ENCODE results near the gene MKLN1. TPM values are rescaled to one million over a fixed set of nuclear protein-coding genes. Genes with fewer than 3 reads are reported as not detected.

The MKLN1 gene
- total and polyA plus RNA-seq, 2 of the 13 experiments (the other 11 are each of a cell fraction or from before 2014, with no cell fraction given), result 33.6 to 43.5 TPM

DNA sequence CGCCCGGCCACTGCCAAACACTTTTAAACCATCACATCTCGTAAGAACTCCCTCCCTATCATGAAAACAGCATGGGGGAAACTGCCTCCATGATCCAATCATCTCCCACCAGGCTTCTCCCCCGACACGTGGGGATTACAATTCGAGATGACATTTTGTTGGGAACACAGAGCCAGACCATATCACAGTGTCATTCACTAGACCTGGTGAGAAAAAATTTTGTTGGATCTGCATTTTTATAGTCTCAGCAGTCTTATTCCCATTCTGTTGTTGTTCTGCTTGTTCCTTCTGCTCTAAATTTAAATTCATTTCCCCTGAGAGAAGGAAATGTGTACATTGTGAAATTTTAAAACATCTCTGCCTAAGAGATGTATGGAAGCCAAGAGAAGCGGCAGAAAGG is 4.8 kb upstream of the MKLN1 start:
- CTCF ChIA-PET (ENCODE audit: low intra/inter-chr PET ratio, low total read pairs), result no interaction called here
- ATAC-seq (no peak), FAIRE-seq (no peak), DNase-seq (ENCODE audit: low spot score) (no peak)
- Histone ChIP-seq H2AFZ (ENCODE audit: low read length) (no peak overlapping the region), H3K36me3 (replicated peaks in 1 of 2; ENCODE audit: control insufficient read depth in 1 of 2, insufficient read depth in 2 of 2, low read length in 2 of 2) (no peaks in the 10 kb centered on the region), H3K9me3 (ENCODE audit: low read length) (no peaks in the 10 kb centered on the region), H3K4me3 (replicated peaks in 1 of 3; ENCODE audit: insufficient read depth in 1 of 3, low read depth in 2 of 3, low read length in 3 of 3) (no peak overlapping the region), H3K27ac (ENCODE audit: extremely low read length, insufficient read depth, low read length) (no peak overlapping the region), H3K9ac (ENCODE audit: insufficient read depth, low read depth, low read length) (no peak overlapping the region), H3K79me2 (ENCODE audit: insufficient read depth, low read length) (peaks cover 7% of the 10 kb centered on the region), H3K4me2 (ENCODE audit: low read depth, low read length) (no peak overlapping the region), H3K4me1 (ENCODE audit: insufficient read depth, low read length) (peaks cover 33% of the 10 kb centered on the region), H3K27me3 (ENCODE audit: control insufficient read depth in 1 of 2, insufficient read depth in 2 of 2, low read length in 2 of 2) (no peaks in the 10 kb centered on the region; a peak in 1 of 5 replicates), H4K20me1 (ENCODE audit: insufficient read depth, low read length) (no peaks in the 10 kb centered on the region)
- in situ Hi-C loops (cut with HindIII; ENCODE audit: extremely low pct_ligation_motif_present, low pct_unique_long_range_greater_than_20kb), result no loop called here
- TF ChIP-seq RFX1 (IDR thresholded peaks at IDR 0.05) (no peak), NFYB (CRISPR knock-in tag; IDR thresholded peaks at IDR 0.05) (no peak), ZNF569 (CRISPR knock-in tag; IDR thresholded peaks at IDR 0.05; ENCODE audit: borderline replicate concordance) (no peak), NFYC (CRISPR knock-in tag; IDR thresholded peaks at IDR 0.05) (no peak), ZNF10 (CRISPR knock-in tag; IDR thresholded peaks at IDR 0.05; ENCODE audit: borderline replicate concordance, low read depth) (no peak), RARA (CRISPR knock-in tag; IDR thresholded peaks at IDR 0.05) (no peak), ZNF713 (CRISPR knock-in tag; IDR thresholded peaks at IDR 0.05) (no peak), ZFP37 (CRISPR knock-in tag; IDR thresholded peaks at IDR 0.05; ENCODE audit: borderline replicate concordance) (no peak), ZNF850 (CRISPR knock-in tag; conservative IDR thresholded peaks at IDR 0.05) (no peak), DNMT3B (CRISPR knock-in tag; conservative IDR thresholded peaks at IDR 0.05) (no peak), PLRG1 (conservative IDR thresholded peaks at IDR 0.05) (no peak), NFRKB (IDR thresholded peaks at IDR 0.05) (no peak), HNRNPK (IDR thresholded peaks at IDR 0.05; ENCODE audit: low read depth, low read length, poor library complexity, severe bottlenecking) (no peak), AKAP8 (CRISPR knock-in tag; IDR thresholded peaks at IDR 0.05) (no peak), ZNF34 (CRISPR knock-in tag; IDR thresholded peaks at IDR 0.05; ENCODE audit: borderline replicate concordance) (no peak), RBM39 (IDR thresholded peaks at IDR 0.05; ENCODE audit: low read depth, low read length, poor library complexity, severe bottlenecking) (no peak)
- TF ChIP-seq, protein P1, sequence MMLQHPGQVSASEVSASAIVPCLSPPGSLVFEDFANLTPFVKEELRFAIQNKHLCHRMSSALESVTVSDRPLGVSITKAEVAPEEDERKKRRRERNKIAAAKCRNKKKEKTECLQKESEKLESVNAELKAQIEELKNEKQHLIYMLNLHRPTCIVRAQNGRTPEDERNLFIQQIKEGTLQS (CRISPR knock-in tag; IDR thresholded peaks at IDR 0.05), result no peak
- TF ChIP-seq, protein P2, sequence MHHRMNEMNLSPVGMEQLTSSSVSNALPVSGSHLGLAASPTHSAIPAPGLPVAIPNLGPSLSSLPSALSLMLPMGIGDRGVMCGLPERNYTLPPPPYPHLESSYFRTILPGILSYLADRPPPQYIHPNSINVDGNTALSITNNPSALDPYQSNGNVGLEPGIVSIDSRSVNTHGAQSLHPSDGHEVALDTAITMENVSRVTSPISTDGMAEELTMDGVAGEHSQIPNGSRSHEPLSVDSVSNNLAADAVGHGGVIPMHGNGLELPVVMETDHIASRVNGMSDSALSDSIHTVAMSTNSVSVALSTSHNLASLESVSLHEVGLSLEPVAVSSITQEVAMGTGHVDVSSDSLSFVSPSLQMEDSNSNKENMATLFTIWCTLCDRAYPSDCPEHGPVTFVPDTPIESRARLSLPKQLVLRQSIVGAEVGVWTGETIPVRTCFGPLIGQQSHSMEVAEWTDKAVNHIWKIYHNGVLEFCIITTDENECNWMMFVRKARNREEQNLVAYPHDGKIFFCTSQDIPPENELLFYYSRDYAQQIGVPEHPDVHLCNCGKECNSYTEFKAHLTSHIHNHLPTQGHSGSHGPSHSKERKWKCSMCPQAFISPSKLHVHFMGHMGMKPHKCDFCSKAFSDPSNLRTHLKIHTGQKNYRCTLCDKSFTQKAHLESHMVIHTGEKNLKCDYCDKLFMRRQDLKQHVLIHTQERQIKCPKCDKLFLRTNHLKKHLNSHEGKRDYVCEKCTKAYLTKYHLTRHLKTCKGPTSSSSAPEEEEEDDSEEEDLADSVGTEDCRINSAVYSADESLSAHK (CRISPR knock-in tag; IDR thresholded peaks at IDR 0.05; ENCODE audit: borderline replicate concordance), result no peak
- TF ChIP-seq, protein P3, sequence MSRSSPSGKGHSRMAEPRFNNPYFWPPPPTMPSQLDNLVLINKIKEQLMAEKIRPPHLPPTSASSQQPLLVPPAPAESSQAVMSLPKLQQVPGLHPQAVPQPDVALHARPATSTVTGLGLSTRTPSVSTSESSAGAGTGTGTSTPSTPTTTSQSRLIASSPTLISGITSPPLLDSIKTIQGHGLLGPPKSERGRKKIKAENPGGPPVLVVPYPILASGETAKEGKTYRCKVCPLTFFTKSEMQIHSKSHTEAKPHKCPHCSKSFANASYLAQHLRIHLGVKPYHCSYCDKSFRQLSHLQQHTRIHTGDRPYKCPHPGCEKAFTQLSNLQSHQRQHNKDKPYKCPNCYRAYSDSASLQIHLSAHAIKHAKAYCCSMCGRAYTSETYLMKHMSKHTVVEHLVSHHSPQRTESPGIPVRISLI (CRISPR knock-in tag; IDR thresholded peaks at IDR 0.05; ENCODE audit: borderline replicate concordance), result no peak
- intact Hi-C loops (cut with micrococcal nuclease; ENCODE audit: unreplicated experiment), result no loop called here
- WGBS (ENCODE audit: low lambda C conversion rate), result 97% methylated on average over 7 of the region's 7 CpGs
- BruUV-seq (replicated peaks), result no TSS peak
- POLR2A ChIA-PET, result no interaction called here

Measured in HepG2 (cell line).